ENCODE measurements around the gene C1QL1.

DNA sequence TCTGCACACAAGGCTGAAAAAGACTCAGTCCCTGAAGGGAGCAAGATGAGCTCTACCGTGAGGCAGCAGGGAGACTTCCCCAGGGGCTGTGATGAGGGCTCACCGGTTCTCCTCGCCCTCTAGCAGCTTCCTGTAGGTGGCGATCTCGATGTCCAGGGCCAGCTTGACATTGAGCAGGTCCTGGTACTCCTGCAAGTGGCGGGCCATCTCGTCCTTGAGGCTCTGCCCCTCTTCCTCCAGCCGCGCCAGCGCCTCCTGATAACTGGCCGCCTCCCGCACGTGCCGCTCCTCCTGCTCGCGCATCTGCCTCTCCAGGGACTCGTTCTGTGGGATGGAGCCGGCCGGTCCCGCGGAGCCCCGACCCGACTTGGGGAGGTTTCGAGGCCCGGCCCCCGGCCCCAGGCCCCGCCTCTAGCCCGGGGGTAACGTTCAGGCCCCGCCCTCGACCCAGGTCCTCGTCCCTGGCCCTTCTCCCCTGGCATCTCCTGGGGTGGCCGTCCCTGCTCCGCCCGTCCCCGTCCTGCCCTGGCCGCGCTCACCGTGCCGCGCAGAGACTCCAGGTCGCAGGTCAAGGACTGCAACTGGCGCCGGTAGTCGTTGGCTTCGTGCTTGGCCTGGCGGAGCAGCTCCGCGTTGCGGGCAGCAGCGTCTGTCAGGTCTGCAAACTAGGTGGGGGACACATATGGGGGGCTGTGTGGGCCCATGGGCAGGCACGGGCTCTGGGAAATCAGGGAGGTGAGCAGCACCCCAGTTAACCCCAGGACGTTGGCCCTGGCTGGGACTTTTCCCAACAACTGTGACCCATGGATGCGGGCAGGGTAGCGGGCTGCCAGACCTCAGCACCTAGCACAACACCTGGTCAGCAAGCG is 56.7 kb downstream of the C1QL1 start:
- TF ChIP-seq XRCC5 (optimal IDR thresholded peaks at IDR 0.05; ENCODE audit: low read length) (peak; percentile 82), ZBTB7A (CRISPR knock-in tag; IDR thresholded peaks at IDR 0.05) (no peak), EZH2 (conservative IDR thresholded peaks at IDR 0.05; ENCODE audit: low read depth, low read length) (no peak), TCF7L2 (IDR thresholded peaks at IDR 0.05; ENCODE audit: low read depth, low read length) (no peak), ZNF776 (CRISPR knock-in tag; IDR thresholded peaks at IDR 0.05) (0 out of 2 replicates have a peak, but pooled peaks have one; percentile 20), ZNF644 (CRISPR knock-in tag; IDR thresholded peaks at IDR 0.05; ENCODE audit: low read depth) (peak; percentile 42; the same call in 1 of the 2 replicates), RELA (CRISPR knock-in tag; IDR thresholded peaks at IDR 0.05) (no peak), FOXM1 (CRISPR knock-in tag; IDR thresholded peaks at IDR 0.05) (no peak), ZNF547 (CRISPR knock-in tag; IDR thresholded peaks at IDR 0.05) (no peak), ZFP41 (CRISPR knock-in tag; IDR thresholded peaks at IDR 0.05; ENCODE audit: borderline replicate concordance) (no peak)
- TF ChIP-seq, protein P1, sequence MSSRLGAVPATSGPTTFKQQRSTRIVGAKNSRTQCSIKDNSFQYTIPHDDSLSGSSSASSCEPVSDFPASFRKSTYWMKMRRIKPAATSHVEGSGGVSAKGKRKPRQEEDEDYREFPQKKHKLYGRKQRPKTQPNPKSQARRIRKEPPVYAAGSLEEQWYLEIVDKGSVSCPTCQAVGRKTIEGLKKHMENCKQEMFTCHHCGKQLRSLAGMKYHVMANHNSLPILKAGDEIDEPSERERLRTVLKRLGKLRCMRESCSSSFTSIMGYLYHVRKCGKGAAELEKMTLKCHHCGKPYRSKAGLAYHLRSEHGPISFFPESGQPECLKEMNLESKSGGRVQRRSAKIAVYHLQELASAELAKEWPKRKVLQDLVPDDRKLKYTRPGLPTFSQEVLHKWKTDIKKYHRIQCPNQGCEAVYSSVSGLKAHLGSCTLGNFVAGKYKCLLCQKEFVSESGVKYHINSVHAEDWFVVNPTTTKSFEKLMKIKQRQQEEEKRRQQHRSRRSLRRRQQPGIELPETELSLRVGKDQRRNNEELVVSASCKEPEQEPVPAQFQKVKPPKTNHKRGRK (CRISPR knock-in tag; IDR thresholded peaks at IDR 0.05): no peak
- TF ChIP-seq, protein P2, sequence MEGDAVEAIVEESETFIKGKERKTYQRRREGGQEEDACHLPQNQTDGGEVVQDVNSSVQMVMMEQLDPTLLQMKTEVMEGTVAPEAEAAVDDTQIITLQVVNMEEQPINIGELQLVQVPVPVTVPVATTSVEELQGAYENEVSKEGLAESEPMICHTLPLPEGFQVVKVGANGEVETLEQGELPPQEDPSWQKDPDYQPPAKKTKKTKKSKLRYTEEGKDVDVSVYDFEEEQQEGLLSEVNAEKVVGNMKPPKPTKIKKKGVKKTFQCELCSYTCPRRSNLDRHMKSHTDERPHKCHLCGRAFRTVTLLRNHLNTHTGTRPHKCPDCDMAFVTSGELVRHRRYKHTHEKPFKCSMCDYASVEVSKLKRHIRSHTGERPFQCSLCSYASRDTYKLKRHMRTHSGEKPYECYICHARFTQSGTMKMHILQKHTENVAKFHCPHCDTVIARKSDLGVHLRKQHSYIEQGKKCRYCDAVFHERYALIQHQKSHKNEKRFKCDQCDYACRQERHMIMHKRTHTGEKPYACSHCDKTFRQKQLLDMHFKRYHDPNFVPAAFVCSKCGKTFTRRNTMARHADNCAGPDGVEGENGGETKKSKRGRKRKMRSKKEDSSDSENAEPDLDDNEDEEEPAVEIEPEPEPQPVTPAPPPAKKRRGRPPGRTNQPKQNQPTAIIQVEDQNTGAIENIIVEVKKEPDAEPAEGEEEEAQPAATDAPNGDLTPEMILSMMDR (CRISPR knock-in tag; IDR thresholded peaks at IDR 0.05): peak; percentile 90
- TF ChIP-seq, protein P3, sequence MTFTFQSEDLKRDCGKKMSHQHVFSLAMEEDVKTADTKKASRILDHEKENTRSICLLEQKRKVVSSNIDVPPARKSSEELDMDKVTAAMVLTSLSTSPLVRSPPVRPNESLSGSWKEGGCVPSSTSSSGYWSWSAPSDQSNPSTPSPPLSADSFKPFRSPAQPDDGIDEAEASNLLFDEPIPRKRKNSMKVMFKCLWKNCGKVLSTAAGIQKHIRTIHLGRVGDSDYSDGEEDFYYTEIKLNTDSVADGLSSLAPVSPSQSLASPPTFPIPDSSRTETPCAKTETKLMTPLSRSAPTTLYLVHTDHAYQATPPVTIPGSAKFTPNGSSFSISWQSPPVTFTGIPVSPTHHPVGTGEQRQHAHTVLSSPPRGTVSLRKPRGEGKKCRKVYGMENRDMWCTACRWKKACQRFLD (CRISPR knock-in tag; IDR thresholded peaks at IDR 0.05; ENCODE audit: borderline replicate concordance): no peak

Data from HepG2 (cell line).